Germinal center (tissue), 1 donor: ENCODE results near the gene SLC5A10.
"Not testable (repeated sequence)": the region's sequence is repeated elsewhere in the genome, so short reads cannot be mapped to it uniquely, and the experiment has no call there.

Source experiments
- DNase-seq: peaks from one replicate; pipeline ENCODE4 v3.0.0; 2012; ENCODE audit warnings: mixed read lengths, low spot score

Gene SLC5A10

GRCh38 chr17:19043032-19043431, 91.1 kb downstream of the SLC5A10 start:
- not testable (repeated sequence) for DNase-seq

GRCh38 chr17:19044643-19045042, 92.7 kb downstream of the SLC5A10 start:
- not testable (repeated sequence) for DNase-seq

- not testable (repeated sequence) for DNase-seq
Measured at GRCh38 chr17:19046782-19047375, 94.9 kb downstream of the SLC5A10 start, which contains the start of gene GRAP. TSS of gene GRAP (minus strand) at chr17:19046957. CDS start at chr17:19046926, 31 bp downstream.

GRCh38 chr17:19047510-19047909, 95.5 kb downstream of the SLC5A10 start:
- not testable (repeated sequence) for DNase-seq

GRCh38 chr17:19048826-19049225, 96.9 kb downstream of the SLC5A10 start:
- not testable (repeated sequence) for DNase-seq

- not testable (repeated sequence) for DNase-seq
Measured at GRCh38 chr17:19055447-19055846, 103.5 kb downstream of the SLC5A10 start.

- not testable (repeated sequence) for DNase-seq
Measured at GRCh38 chr17:19062009-19062717, 110.2 kb downstream of the SLC5A10 start.

- DNase-seq, result not testable (repeated sequence)
Measured at GRCh38 chr17:19062718-19063325, 110.9 kb downstream of the SLC5A10 start.

GRCh38 chr17:19063326-19063956, 111.5 kb downstream of the SLC5A10 start:
- DNase-seq, result not testable (repeated sequence)

GRCh38 chr17:19064378-19064777, 112.4 kb downstream of the SLC5A10 start:
- not testable (repeated sequence) for DNase-seq

- not testable (repeated sequence) for DNase-seq
Measured at GRCh38 chr17:19070318-19071168, 118.6 kb downstream of the SLC5A10 start.
